GM18951 (cell line): ENCODE measurements around the gene CLEC10A.

Experiments used
- POLR2A ChIP-seq: IDR thresholded peaks from 4 replicates; pipeline ENCODE4 v1.6.1; 2011; ENCODE audit warnings: mild to moderate bottlenecking; ENCODE audit not compliant: insufficient read length, insufficient read depth; ENCODE audit errors: extremely low read depth
- in situ Hi-C: fragments of 300-500 bp; cut with MboI; formaldehyde crosslinking; loops from one replicate; pipeline ENCODE4 v1.12.0; 2022; ENCODE audit warnings: low sequenced_read_pairs, mixed read lengths, inconsistent platforms; ENCODE audit not compliant: unreplicated experiment

The CLEC10A gene

DNA sequence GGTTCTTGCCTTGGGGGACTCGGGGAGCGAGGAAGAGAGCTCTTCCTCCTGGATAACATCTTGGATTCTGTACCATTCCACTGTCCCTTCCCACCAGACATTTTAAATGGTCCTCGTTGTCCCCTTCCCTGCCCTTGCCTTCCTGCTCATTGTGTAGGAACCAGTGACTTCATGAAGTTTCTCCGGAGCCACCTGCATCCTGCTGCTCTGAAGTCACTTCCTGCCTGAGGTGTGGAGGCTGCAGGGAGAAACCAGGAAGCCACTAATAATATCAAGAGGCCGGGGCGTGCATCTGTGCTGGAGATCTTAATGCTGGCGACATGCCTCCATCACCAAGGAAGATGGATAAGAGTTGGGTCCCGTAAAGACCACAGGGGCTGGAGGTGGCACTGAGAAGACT, 50.4 kb downstream of the CLEC10A start:
- in situ Hi-C loops = no loop called here
- no peak for TF ChIP-seq POLR2A

DNA sequence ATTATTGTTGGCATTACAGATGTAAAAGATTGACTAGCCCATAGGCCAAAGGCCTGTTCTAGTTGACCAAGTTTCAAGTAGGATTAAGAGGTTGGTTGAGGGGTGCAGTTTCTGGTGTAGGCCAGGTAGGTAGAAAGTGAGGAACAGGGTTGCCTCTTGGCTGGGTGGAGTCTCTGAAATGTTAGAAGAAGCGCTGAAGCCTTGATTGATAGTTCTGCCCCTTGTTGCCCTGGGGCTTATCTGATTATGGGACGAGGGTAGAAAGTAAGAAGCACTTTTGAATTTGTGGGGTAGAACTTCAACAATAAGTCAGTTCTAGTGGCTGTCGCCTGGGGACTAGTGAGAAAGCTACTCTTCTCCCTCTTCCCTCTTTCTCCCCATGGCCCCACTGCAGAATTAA, 51.0 kb downstream of the CLEC10A start:
- in situ Hi-C loops = no loop called here
- TF ChIP-seq POLR2A = no peak

DNA sequence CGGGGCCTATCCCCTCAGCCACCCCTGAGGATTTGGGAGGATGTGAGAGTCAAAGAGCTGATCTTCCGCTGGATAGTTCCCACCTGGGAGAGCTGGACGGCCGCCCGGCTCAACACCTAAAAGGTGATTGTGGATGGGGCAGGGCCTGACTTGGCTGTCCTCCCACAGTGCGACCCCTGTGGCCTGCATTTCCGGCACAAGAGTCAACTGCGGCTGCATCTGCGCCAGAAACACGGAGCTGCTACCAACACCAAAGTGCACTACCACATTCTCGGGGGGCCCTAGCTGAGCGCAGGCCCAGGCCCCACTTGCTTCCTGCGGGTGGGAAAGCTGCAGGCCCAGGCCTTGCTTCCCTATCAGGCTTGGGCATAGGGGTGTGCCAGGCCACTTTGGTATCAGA, 52.7 kb downstream of the CLEC10A start:
- TF ChIP-seq POLR2A = no peak
- in situ Hi-C loops = no loop called here

DNA sequence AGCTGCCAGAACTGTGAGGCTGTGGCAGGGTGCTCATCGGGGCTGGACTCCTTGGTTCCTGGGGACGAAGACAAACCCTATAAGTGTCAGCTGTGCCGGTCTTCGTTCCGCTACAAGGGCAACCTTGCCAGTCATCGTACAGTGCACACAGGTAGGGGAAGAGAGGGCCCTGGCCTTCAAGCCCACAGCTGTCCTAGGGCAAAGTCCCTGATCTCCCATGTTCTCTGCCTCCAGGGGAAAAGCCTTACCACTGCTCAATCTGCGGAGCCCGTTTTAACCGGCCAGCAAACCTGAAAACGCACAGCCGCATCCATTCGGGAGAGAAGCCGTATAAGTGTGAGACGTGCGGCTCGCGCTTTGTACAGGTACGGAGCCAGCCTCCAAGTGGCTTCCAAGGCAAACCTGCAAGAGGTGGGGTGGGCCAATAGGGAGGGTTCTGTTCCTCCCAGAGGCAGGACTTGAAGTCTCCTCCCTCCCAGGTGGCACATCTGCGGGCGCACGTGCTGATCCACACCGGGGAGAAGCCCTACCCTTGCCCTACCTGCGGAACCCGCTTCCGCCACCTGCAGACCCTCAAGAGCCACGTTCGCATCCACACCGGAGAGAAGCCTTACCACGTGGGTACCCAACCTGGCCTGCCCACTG, 53.5 kb downstream of the CLEC10A start:
- TF ChIP-seq POLR2A = no peak
- in situ Hi-C loops = no loop called here

DNA sequence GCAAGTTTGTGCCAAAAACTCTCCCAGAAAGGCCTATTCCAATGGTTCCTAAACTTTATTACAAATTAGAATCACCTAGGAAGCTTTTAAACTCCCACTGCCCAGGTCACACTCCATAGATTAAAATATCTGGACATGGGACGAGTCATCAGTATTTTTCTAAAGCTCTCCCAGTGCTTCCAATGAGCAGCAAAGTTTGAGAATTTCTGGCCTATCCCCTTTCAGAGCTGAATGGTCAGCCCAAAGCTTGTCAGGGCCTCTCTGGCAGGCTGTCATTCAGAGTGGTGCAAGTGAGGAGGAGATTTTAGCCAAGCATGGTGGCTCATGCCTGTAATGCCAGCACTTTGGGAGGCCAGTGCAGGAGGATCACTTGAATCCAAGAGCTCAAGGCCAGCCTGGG, 54.8 kb downstream of the CLEC10A start:
- TF ChIP-seq POLR2A = no peak
- in situ Hi-C loops = no loop called here
